C4-2B (cell line): ENCODE measurements around the gene FAM219B.
A peak's percentile ranks its signal among the peaks of the same experiment; 100 is the strongest.
"Not testable (repeated sequence)": the region's sequence is repeated elsewhere in the genome, so short reads cannot be mapped to it uniquely, and the experiment has no call there.

Experiments used
- H3K27ac ChIP-seq: fragments of 450-650 bp; 2 replicates; pipeline ENCODE4 v1.5.1; 2017
- ZFX ChIP-seq: fragments of 450-650 bp; IDR thresholded peaks from 2 replicates; pipeline ENCODE4 v1.6.1; 2017
- TF ChIP-seq, protein P1 (sequence below): fragments of 450-650 bp; conservative IDR thresholded peaks from 2 replicates; pipeline ENCODE4 v1.5.1; 2017; ENCODE audit warnings: mild to moderate bottlenecking

Gene FAM219B

GRCh38 chr15:74891469-74891868, 15.2 kb downstream of the FAM219B start:
- no peak overlapping the region for H3K27ac ChIP-seq
- TF ChIP-seq, protein P1, sequence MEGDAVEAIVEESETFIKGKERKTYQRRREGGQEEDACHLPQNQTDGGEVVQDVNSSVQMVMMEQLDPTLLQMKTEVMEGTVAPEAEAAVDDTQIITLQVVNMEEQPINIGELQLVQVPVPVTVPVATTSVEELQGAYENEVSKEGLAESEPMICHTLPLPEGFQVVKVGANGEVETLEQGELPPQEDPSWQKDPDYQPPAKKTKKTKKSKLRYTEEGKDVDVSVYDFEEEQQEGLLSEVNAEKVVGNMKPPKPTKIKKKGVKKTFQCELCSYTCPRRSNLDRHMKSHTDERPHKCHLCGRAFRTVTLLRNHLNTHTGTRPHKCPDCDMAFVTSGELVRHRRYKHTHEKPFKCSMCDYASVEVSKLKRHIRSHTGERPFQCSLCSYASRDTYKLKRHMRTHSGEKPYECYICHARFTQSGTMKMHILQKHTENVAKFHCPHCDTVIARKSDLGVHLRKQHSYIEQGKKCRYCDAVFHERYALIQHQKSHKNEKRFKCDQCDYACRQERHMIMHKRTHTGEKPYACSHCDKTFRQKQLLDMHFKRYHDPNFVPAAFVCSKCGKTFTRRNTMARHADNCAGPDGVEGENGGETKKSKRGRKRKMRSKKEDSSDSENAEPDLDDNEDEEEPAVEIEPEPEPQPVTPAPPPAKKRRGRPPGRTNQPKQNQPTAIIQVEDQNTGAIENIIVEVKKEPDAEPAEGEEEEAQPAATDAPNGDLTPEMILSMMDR: no peak
- no peak for TF ChIP-seq ZFX

DNA sequence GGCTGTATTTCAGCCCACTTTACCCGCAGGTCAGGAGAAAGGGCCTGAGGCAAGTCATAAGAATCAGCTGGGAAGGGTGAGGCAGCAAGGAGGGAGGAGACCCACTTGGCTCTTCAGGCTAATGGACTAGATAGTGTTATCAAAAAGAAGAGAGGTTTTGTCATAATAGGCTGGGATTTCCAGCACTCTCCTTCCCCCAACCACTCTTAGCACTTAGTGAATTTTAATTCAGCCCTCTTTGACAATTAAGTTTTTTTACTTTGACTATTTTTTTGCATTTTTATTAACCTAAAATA, 16.0 kb downstream of the FAM219B start:
- peak overlapping the region; percentile 75 for H3K27ac ChIP-seq
- TF ChIP-seq, protein P1: no peak
- no peak for TF ChIP-seq ZFX

DNA sequence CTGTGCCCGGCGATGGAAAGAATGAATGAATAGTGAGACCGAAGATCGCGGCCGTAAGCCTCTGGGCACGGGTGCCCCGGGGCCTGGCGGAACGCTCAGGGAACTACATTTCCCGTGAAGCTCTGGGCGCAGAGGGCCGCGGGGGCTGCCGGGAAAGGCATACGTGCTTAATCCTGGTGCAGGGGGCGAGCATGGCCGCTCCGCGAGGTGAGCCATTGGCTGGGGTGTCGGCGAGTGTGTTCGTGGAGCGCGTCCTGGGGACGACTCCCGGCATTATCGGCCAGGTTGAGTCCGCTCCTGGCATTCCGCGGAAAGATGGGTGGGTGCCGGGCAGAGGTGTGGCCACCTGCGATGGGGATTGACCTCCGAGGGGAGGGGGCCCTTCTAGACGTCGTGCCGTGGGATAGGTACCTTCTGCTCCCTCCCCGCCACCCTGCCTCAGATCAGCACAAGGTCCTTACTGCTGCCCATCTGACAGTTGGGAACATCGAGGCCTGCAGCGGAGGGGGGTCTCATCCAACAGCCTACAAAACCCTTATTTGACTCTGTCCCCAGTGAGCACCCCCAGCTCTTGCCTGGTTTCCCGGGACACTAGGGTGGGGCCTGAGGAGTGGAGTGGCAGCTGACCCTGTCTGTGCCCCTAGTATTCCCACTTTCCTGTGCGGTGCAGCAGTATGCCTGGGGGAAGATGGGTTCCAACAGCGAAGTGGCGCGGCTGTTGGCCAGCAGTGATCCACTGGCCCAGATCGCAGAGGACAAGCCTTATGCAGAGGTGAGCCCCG, 16.6 kb downstream of the FAM219B start, which contains the start of gene MPI:
TSS of gene MPI (plus strand) at position 160 of the 782 bp plus-strand sequence. CDS start at position 192, 32 bp downstream.
- peak within 1 kb of the TSS; percentile 75 for H3K27ac ChIP-seq
- peak; percentile 29; the same call in 1 of the 2 replicates for TF ChIP-seq ZFX
- TF ChIP-seq, protein P1: no peak

- TF ChIP-seq, protein P1: no peak
- TF ChIP-seq ZFX: no peak
- H3K27ac ChIP-seq: peak overlapping the region; percentile 75
Measured at GRCh38 chr15:74889390-74889882, 17.2 kb downstream of the FAM219B start.

DNA sequence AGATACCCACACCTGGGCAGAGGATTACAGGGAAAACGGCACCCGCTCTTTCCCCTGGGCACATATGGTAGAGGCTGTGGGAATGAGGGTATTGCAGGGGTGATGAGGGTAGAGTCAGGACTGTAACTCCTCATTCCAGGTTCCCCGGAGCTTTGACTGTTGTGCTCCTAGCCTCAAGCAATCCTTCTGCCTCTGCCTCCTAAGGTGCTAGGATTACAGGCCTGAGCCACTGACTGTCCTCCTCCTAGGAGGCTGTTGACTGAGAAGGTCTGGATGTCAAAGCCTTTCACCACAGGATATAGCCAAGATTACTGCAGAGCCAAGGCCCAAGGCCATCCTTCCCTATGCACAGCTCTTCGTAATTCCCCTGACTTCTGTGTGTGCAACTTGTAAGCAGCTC, 17.9 kb downstream of the FAM219B start:
- TF ChIP-seq, protein P1: no peak
- TF ChIP-seq ZFX: no peak
- no peak overlapping the region for H3K27ac ChIP-seq

GRCh38 chr15:74887537-74888193, 19.0 kb downstream of the FAM219B start:
- not testable (repeated sequence) for H3K27ac ChIP-seq

DNA sequence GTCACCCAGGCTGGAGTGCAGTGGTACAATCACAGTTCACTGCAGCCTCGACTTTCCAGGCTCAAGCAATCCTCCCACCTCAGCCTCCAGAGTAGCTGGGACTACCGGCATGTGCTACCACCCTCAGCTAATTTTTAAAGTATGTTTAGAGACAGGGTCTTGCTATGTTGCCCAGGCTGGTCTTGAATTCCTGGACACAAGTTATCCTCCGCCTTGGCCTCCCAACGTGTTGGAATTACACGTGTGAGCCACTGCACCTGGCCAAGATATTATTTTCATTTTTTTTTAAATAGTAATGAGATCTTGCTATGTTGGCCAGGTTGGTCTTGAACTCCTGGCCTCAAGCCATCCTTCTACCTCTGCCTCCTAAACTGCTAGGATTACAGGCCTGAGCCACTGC, 21.2 kb downstream of the FAM219B start:
- TF ChIP-seq, protein P1: no peak
- no peak for TF ChIP-seq ZFX
- no peak overlapping the region for H3K27ac ChIP-seq
